GM12874 (cell line): ENCODE results near the gene ATP7A.

Experiments used
- TF ChIP-seq, protein P1 (sequence below): IDR thresholded peaks from 2 replicates; pipeline ENCODE4 v1.5.1; 2011; ENCODE audit warnings: low read depth, mild to moderate bottlenecking, control low read depth, low read length, moderate library complexity; ENCODE audit not compliant: insufficient read depth

The ATP7A gene

DNA sequence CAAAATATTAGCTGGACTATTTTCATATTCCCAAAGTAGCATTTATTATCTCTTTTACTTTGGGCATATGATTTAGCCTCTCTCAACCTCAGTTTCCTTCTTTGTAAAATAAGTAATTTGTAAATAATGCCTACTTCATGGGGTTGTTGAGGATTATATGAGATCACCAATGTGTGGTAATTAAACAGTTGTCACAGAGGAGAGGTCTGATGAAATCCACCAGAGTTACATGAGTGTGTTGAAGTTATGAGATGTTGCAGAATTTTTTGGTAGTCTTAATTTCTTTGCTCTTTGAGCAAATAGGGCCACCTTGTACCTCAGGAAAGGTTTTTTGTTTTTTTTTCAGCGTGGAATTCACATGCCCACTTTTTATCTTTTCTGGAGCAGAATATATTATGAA lies 9.8 kb upstream of the ATP7A start:
- TF ChIP-seq, protein P1, sequence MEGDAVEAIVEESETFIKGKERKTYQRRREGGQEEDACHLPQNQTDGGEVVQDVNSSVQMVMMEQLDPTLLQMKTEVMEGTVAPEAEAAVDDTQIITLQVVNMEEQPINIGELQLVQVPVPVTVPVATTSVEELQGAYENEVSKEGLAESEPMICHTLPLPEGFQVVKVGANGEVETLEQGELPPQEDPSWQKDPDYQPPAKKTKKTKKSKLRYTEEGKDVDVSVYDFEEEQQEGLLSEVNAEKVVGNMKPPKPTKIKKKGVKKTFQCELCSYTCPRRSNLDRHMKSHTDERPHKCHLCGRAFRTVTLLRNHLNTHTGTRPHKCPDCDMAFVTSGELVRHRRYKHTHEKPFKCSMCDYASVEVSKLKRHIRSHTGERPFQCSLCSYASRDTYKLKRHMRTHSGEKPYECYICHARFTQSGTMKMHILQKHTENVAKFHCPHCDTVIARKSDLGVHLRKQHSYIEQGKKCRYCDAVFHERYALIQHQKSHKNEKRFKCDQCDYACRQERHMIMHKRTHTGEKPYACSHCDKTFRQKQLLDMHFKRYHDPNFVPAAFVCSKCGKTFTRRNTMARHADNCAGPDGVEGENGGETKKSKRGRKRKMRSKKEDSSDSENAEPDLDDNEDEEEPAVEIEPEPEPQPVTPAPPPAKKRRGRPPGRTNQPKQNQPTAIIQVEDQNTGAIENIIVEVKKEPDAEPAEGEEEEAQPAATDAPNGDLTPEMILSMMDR, result no peak

DNA sequence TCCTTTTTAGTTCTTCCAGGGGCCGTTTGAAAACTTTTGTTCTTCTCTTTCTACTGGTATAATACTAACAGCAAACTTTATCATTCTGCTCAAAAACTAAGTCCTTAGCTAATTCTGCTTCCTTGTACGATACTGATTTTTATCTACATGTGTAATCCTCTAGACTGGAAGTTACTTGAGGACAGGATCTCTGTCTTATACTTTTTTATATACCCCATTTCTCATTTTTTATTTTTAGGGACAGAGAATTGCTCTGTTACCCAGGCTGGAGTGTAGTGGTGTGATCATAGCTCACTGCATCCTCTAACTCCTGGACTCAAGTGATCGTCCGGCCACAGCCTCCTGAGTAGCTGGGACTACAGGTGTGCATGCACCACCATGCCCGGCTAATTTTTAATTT lies 9.0 kb upstream of the ATP7A start:
- TF ChIP-seq, protein P1, result no peak

- TF ChIP-seq, protein P1, result no peak
These were observed 6.9 kb downstream of the ATP7A start for GRCh38 chrX:77917294-77917933.

- TF ChIP-seq, protein P1, result no peak
These were observed 8.1 kb downstream of the ATP7A start for GRCh38 chrX:77918568-77918967.

- TF ChIP-seq, protein P1, result no peak
These were observed 12.3 kb downstream of the ATP7A start for GRCh38 chrX:77922787-77923186.

DNA sequence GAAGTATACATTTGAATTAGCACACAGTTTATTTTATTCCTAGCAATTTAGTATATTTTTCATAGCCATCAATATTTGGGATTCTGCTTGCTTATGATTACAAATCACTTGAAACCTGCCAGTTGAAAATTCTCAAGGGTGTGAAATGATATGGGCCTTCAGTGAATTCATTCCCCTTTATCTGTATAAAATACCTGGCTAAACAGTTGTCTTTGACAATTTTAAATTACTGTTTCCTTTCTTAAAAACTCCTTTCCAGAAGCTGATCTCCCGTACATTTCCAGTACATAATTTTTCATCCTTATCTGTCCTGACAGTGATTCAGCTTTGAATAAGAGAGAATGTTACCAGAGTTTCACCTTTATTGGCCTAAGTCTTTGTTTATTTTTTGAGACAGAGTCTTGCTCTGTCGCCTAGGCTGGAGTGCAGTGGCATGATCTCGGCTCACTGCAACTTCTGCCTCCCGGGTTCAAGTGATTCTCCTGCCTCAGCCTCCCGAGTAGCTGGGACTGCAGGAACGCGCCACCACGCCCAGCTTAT lies 13.9 kb downstream of the ATP7A start:
- TF ChIP-seq, protein P1, result no peak

- TF ChIP-seq, protein P1, result no peak
These were observed 15.3 kb downstream of the ATP7A start for GRCh38 chrX:77925764-77926163.

DNA sequence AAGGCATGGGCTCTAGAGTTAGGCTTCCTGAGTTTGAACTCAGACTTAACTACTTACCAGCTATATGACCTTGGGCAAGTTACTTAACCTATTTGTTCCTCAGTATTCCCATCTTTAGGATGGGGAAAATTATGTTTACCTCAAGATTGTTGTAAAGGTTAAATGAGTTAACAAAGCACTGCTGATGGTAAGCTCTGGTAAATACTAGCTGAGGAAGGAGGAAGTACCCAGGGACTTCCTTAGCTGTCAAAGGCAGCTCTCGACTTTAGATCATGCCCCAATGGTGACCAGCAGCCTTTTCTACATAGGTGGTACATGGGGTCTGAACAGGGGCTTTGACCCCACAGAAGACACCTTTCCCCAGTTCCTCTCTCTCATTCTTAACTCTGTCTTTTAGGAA lies 20.1 kb downstream of the ATP7A start:
- TF ChIP-seq, protein P1, result no peak
